ENCODE results near the gene TMEM252. TPM values are rescaled to one million over a fixed set of nuclear protein-coding genes. Genes with fewer than 3 reads are reported as not detected.

Gene TMEM252
- not detected for total RNA-seq

DNA sequence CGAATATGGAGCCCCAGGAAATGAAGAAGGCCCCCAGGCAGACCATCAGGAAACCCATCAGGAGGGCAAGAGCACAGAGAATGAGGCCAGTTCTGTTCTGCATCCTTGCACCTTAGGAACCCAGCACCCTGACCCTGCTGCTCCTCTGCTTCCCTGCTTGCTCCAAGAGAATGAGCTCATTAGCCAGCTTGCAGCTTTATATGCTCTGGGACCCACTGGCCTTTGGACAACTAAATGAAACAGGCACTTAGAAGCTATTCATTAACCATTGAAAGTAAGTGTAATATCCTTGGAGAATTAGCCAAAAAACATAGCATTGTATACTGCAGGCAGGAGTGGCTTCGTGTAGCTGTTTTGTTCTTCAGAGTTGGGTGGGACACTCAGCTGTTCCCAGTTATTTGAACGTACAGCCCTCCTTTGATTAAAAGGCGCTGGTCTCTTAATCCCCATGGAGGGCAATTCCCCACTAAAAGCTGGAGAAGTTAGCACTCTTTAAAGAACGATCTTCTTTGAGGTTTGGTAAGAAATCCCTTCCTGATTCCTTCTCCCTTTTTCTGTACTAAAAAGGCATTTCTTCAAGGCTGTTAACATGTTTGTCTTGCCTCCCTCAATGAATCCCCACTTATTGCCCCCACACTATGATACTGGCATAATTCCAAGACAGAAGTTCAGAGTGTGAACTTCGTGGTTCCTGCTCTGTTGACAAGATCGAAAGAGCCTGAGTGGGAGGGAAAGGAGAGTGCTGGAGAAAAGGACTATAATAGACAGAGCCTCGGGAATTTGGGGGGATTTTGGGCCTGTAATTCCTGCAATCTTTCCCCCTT is at the start of gene TMEM252:
TSS of gene TMEM252 (minus strand) at position 172 of the 824 bp plus-strand sequence. CDS start at position 103, 69 bp downstream.

Other genes starting within 250 kb of the TMEM252 start
- under 1 TPM in 1 of 2 donors, not detected in 1; under 0.01 TPM for gene FOXD4L3, start 238.0 kb downstream of the TMEM252 start, total RNA-seq
- gene PGM5, start 184.3 kb downstream of the TMEM252 start, total RNA-seq, result 1 to 10 TPM in 1 of 2 donors, under 1 TPM in 1; 0.67 to 1.4 TPM
- gene PIP5K1B, start 164.4 kb upstream of the TMEM252 start, total RNA-seq, result not detected

All from melanocyte of skin (primary cell).